ENCODE data around the gene EFCAB5.
"Not testable (repeated sequence)": the region's sequence is repeated elsewhere in the genome, so short reads cannot be mapped to it uniquely, and the experiment has no call there.

The EFCAB5 gene

GRCh38 chr17:29941334-29941733 is at the start of gene EFCAB5:
TSS of gene EFCAB5 (plus strand) at chr17:29941634. CDS start at chr17:29941797, 163 bp downstream.
- no peak for DNase-seq

GRCh38 chr17:29892201-29892600 is 49.2 kb upstream of the EFCAB5 start:
- DNase-seq, result no peak

GRCh38 chr17:29897136-29897535 is 44.3 kb upstream of the EFCAB5 start:
- not testable (repeated sequence) for DNase-seq

- DNase-seq, result no peak
These were observed 38.0 kb upstream of the EFCAB5 start for GRCh38 chr17:29903471-29903870.

- no peak for DNase-seq
These were observed 36.2 kb upstream of the EFCAB5 start for GRCh38 chr17:29905086-29905878.

- DNase-seq, result no peak
These were observed 35.6 kb upstream of the EFCAB5 start for GRCh38 chr17:29905879-29906167.

GRCh38 chr17:29906969-29907368 is 34.5 kb upstream of the EFCAB5 start:
- DNase-seq, result no peak

- DNase-seq, result no peak
These were observed 32.0 kb upstream of the EFCAB5 start for GRCh38 chr17:29909236-29910003.

GRCh38 chr17:29911641-29912177 is 29.7 kb upstream of the EFCAB5 start:
- no peak for DNase-seq

GRCh38 chr17:29914819-29915537 is 26.5 kb upstream of the EFCAB5 start:
- DNase-seq, result no peak

- no peak for DNase-seq
These were observed 23.4 kb upstream of the EFCAB5 start for GRCh38 chr17:29918016-29918415.

GRCh38 chr17:29918922-29919856 is 22.2 kb upstream of the EFCAB5 start:
- no peak for DNase-seq

GRCh38 chr17:29924786-29925185 is 16.6 kb upstream of the EFCAB5 start:
- no peak for DNase-seq

GRCh38 chr17:29927546-29927945 is 13.9 kb upstream of the EFCAB5 start:
- no peak for DNase-seq

GRCh38 chr17:29929006-29929532 is 12.4 kb upstream of the EFCAB5 start:
- DNase-seq, result peak; percentile 22

- DNase-seq, result peak; percentile 92
These were observed 11.7 kb upstream of the EFCAB5 start, which contains the start of gene SSH2 for GRCh38 chr17:29929533-29930408. TSS of gene SSH2 (minus strand) at chr17:29930228. CDS start at chr17:29930000, 228 bp downstream.

GRCh38 chr17:29930409-29931010 is 10.9 kb upstream of the EFCAB5 start:
- DNase-seq, result no peak

GRCh38 chr17:29931231-29931932 is 10.1 kb upstream of the EFCAB5 start:
- DNase-seq, result peak; percentile 79

GRCh38 chr17:29933379-29933778 is 8.1 kb upstream of the EFCAB5 start:
- no peak for DNase-seq

- DNase-seq, result not testable (repeated sequence)
These were observed 5.5 kb upstream of the EFCAB5 start for GRCh38 chr17:29935909-29936308.
